ENCODE results near the gene RBP3.

The RBP3 gene

GRCh38 chr10:47359626-47360418, 11.7 kb downstream of the RBP3 start:
- no peak for DNase-seq

GRCh38 chr10:47360419-47361040, 12.4 kb downstream of the RBP3 start:
- no peak for DNase-seq

- DNase-seq: no peak
Observed at GRCh38 chr10:47361293-47361692, 13.1 kb downstream of the RBP3 start.

- no peak for DNase-seq
Observed at GRCh38 chr10:47362199-47362598, 14.0 kb downstream of the RBP3 start.

GRCh38 chr10:47363781-47364180, 15.6 kb downstream of the RBP3 start:
- DNase-seq: no peak

GRCh38 chr10:47364366-47364765, 16.2 kb downstream of the RBP3 start:
- no peak for DNase-seq

- DNase-seq: no peak
Observed at GRCh38 chr10:47364911-47365310, 16.7 kb downstream of the RBP3 start.

GRCh38 chr10:47365431-47366180, 17.4 kb downstream of the RBP3 start:
- no peak for DNase-seq

GRCh38 chr10:47366181-47366631, 18.0 kb downstream of the RBP3 start:
- DNase-seq: no peak

GRCh38 chr10:47366731-47367460, 18.7 kb downstream of the RBP3 start:
- no peak for DNase-seq

- DNase-seq: no peak
Observed at GRCh38 chr10:47367646-47368045, 19.5 kb downstream of the RBP3 start.

- no peak for DNase-seq
Observed at GRCh38 chr10:47368431-47369180, 20.4 kb downstream of the RBP3 start.

- no peak for DNase-seq
Observed at GRCh38 chr10:47369251-47369894, 21.2 kb downstream of the RBP3 start.

GRCh38 chr10:47370015-47370767, 22.0 kb downstream of the RBP3 start:
- no peak for DNase-seq

- no peak for DNase-seq
Observed at GRCh38 chr10:47370878-47371277, 22.7 kb downstream of the RBP3 start.

GRCh38 chr10:47371629-47372485, 23.7 kb downstream of the RBP3 start:
- DNase-seq: no peak

GRCh38 chr10:47372726-47373125, 24.6 kb downstream of the RBP3 start:
- no peak for DNase-seq

GRCh38 chr10:47374611-47375536, 26.7 kb downstream of the RBP3 start:
- no peak for DNase-seq
